Hepatocyte (in vitro differentiated cells): ENCODE results near the gene TMEM141.

Experiments
- CTCF ChIP-seq: fragments of 200-600 bp; sonication (generic); IDR thresholded peaks from 2 replicates; pipeline ENCODE4 v1.5.1; 2016; ENCODE audit warnings: antibody characterized with exemption, mild to moderate bottlenecking; ENCODE audit not compliant: poor library complexity
- EZH2 ChIP-seq: fragments of 200-600 bp; sonication (generic); IDR thresholded peaks from 2 replicates; pipeline ENCODE4 v1.6.1; 2016; ENCODE audit warnings: antibody characterized with exemption, mild to moderate bottlenecking, borderline replicate concordance
- EZH2phosphoT487 ChIP-seq: fragments of 200-600 bp; sonication (generic); IDR thresholded peaks from one replicate; pipeline ENCODE4 v1.6.1; 2018; ENCODE audit warnings: antibody characterized with exemption, mild to moderate bottlenecking, low read depth, moderate library complexity; ENCODE audit not compliant: unreplicated experiment, severe bottlenecking

DNA sequence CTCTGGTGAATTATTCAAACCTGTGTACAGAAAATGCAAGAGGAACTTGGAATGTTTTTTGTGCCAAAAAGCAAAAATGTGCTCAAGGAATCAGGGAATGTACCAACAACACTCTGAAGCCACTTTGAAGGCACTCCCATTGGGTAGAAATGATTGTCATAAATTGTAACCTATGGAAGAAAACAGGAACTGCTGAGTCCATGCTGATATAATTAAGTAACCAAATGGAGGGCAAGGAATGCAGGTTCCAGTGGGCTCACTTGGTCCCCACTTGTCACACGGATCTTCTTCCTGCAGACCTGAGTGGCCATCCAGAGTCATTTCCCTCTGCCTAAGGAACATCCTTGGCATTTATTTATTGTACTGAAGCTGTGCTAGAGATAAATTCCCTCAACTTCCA is 39.9 kb upstream of the TMEM141 start:
- TF ChIP-seq EZH2phosphoT487 (no peak), CTCF (no peak), EZH2 (no peak)
